ENCODE data around the gene STX5. TPM values are rescaled to one million over a fixed set of nuclear protein-coding genes. Genes with fewer than 3 reads are reported as not detected.

Gene STX5
- total and polyA plus RNA-seq, 10 donors, result 20.9 to 50.7 (median 42.6) TPM

DNA sequence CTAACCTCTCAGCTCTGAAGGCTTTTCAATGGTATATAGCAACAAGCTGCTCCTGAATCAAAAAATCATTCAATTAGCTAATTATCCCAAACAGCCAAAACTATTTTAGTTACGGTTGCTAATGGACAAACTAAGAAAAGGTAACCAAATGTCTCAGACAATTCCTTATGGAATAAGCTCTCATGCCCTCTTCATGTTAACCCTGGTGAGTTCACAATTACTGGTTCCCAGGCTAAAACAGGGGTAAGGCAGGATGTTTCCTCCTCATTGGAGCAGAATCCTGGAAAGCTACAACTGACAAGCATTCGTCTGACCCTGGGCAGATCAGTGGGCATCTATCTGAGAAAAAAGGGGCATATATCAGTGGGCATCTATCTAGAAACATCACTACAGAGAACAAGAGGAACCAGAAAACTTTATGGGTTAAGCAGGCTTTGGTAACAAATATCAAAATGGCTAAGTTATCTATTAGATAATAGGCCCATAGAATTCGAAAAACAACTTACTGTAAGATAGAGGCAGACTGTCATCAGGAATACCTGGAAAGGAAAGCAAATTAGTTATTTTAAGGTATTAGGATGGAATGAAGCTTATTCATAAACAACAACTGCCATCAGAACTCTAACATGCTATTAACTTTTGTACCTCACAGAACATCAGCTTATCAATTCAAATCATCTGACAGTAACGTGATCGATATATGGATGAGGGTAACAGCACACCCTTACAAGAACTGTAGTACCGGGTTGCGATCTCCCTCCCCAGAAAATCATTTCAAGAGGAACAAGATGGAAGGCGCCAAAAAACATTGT lies 22.4 kb upstream of the STX5 start:
- TF ChIP-seq, protein P1, sequence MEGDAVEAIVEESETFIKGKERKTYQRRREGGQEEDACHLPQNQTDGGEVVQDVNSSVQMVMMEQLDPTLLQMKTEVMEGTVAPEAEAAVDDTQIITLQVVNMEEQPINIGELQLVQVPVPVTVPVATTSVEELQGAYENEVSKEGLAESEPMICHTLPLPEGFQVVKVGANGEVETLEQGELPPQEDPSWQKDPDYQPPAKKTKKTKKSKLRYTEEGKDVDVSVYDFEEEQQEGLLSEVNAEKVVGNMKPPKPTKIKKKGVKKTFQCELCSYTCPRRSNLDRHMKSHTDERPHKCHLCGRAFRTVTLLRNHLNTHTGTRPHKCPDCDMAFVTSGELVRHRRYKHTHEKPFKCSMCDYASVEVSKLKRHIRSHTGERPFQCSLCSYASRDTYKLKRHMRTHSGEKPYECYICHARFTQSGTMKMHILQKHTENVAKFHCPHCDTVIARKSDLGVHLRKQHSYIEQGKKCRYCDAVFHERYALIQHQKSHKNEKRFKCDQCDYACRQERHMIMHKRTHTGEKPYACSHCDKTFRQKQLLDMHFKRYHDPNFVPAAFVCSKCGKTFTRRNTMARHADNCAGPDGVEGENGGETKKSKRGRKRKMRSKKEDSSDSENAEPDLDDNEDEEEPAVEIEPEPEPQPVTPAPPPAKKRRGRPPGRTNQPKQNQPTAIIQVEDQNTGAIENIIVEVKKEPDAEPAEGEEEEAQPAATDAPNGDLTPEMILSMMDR (IDR thresholded peaks at IDR 0.05 in 8 of 11, conservative IDR thresholded peaks at IDR 0.05 in 3 of 11), result no peak
- TF ChIP-seq POLR2A (IDR thresholded peaks at IDR 0.05) (no peak), POLR2AphosphoS5 (IDR thresholded peaks at IDR 0.05) (no peak)
- intact Hi-C loops (cut with DNase I; ENCODE audit: low total_unique reads), result no loop called here
- Histone ChIP-seq H3K27ac (peak overlapping the region in 6 of 8 donors; percentile 74 to 90 (median 87)), H3K27me3 (replicated peaks in 1 of 7) (no peaks in the 10 kb centered on the region), H3K36me3 (peaks cover 0 to 39% (median 33%) of the 10 kb centered on the region in 6 donors), H3K4me3 (peak overlapping the region; percentile 61 to 95 (median 85)), H3K4me1 (peaks cover 22 to 72% (median 52%) of the 10 kb centered on the region in 6 donors), H3K9me3 (no peaks in the 10 kb centered on the region)
- DNase-seq, result peak; percentile 21
- 10 to 15% (median 12%) methylated on average over 8 of the region's 8 CpGs for WGBS, 5 donors

DNA sequence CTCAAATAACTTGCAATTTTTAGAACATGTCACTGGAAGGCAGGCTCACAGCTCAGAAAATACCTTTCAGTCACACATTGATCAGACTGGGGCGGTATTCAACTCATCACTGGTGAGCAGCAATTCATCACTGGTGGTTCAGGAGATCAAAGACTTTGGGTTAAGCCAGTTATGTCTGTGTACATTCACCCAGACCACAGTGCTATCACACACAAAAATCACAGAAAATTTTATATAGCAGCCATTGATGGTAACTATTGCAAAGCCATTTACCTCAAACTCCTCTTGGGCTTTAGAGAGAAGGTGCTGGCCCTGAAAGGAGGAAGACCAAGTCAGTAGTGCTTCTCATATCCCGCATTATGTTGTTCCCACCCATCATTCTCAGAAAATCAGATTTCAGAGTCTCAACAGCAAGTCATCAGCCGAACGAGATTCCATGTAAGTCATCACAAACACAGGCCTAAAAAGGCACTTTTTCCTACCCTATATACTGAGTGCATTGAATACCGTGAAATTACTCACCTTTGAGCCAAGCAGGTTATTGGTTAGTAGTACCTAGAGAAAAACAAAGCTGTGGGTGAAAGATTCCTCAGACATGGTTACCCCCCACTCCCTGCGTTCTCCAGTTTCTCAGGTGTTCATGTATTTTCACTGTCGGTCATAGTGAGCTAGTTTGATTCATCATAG lies 21.6 kb upstream of the STX5 start:
- 56 to 60% (median 58%) methylated on average over 7 of the region's 7 CpGs for WGBS, 5 donors
- Histone ChIP-seq H3K27me3 (replicated peaks in 1 of 7) (no peaks in the 10 kb centered on the region), H3K9me3 (no peaks in the 10 kb centered on the region), H3K36me3 (peaks cover 0 to 39% (median 33%) of the 10 kb centered on the region in 6 donors), H3K4me1 (peaks cover 22 to 72% (median 52%) of the 10 kb centered on the region in 6 donors), H3K4me3 (peak overlapping the region in 6 of 8 donors; percentile 61 to 95 (median 86)), H3K27ac (peak overlapping the region in 4 of 8 donors; percentile 85 to 90 (median 88))
- intact Hi-C loops (cut with DNase I; ENCODE audit: low total_unique reads), result no loop called here
- DNase-seq, result no peak
- TF ChIP-seq POLR2AphosphoS5 (IDR thresholded peaks at IDR 0.05) (no peak), POLR2A (IDR thresholded peaks at IDR 0.05) (no peak)
- TF ChIP-seq, protein P1 (IDR thresholded peaks at IDR 0.05 in 8 of 11, conservative IDR thresholded peaks at IDR 0.05 in 3 of 11), result no peak

DNA sequence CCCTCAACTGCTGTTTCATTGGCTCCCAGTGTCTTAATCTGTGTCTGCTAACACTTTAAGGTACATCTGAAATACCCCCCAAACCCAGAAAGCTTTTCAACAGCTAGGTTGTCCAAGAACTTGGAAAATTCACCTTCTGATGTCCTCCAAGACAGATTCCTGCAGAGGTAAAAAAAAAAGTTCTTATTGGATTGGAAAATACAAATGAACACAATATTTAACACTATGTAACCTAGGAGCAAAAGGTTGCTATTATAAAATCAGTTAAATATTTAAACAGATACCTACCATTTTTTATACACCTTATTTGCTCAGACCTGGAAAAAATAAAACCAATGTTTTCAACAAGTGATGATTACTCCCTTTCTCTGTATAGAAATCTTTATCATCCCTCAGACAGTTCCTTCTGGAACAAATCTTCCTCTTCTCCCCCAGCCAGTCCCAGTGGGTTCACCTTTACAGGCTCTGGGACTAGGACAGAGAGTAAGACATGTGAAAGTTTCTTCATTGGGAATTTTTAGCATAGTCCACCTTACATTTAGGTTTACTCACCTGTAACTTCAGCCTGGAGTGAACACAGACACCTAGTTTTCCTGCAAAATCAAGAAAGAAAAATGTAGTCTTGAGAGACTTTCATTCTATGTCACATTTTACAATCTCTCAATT lies 20.8 kb upstream of the STX5 start:
- intact Hi-C loops (cut with DNase I; ENCODE audit: low total_unique reads), result no loop called here
- peak overlapping the region in 1 of 8 donors; percentile 87 for H3K27ac ChIP-seq
- H3K4me3 ChIP-seq, result peak overlapping the region in 1 of 8 donors; percentile 83
- H3K9me3 ChIP-seq, result no peaks in the 10 kb centered on the region
- H3K36me3 ChIP-seq, result peaks cover 0 to 39% (median 33%) of the 10 kb centered on the region in 6 donors
- H3K27me3 ChIP-seq (replicated peaks in 1 of 7), result no peaks in the 10 kb centered on the region
- DNase-seq, result no peak
- peaks cover 22 to 65% (median 52%) of the 10 kb centered on the region in 6 donors for H3K4me1 ChIP-seq
- TF ChIP-seq, protein P1 (IDR thresholded peaks at IDR 0.05 in 8 of 11, conservative IDR thresholded peaks at IDR 0.05 in 3 of 11), result no peak
- no peak for TF ChIP-seq POLR2AphosphoS5 (IDR thresholded peaks at IDR 0.05)
- no peak for TF ChIP-seq POLR2A (IDR thresholded peaks at IDR 0.05)
